Mesenchymal stem cell (in vitro differentiated cells and primary cell): Measurements from ENCODE around the gene PLCB2.

Source experiments
- DNase-seq: peaks from one replicate; pipeline ENCODE4 v3.0.0-alpha.2; 2013
- H2AFZ ChIP-seq: one replicate; pipeline ENCODE4 v1.6.1; 2013; ENCODE audit warnings: low read depth, mild to moderate bottlenecking, control low read depth, inconsistent platforms, low read length, moderate library complexity
- H2AK5ac ChIP-seq: 2 replicates; pipeline ENCODE4 v1.6.1; 2013; ENCODE audit warnings: low read length, moderate library complexity, mild to moderate bottlenecking, inconsistent platforms; ENCODE audit not compliant: severe bottlenecking
- H2BK120ac ChIP-seq: one replicate; pipeline ENCODE4 v1.6.1; 2013; ENCODE audit warnings: low read depth, mild to moderate bottlenecking, inconsistent platforms, low read length, moderate library complexity
- H2BK12ac ChIP-seq, 2 experiments: one replicate each; pipeline ENCODE4 v1.6.1; 2013; ENCODE audit warnings: inconsistent platforms in 2 of 2, low read length in 2 of 2, mild to moderate bottlenecking in 2 of 2, moderate library complexity in 2 of 2, control low read depth in 1 of 2
- H2BK15ac ChIP-seq: one replicate; pipeline ENCODE4 v1.6.1; 2013; ENCODE audit warnings: mild to moderate bottlenecking, low read depth, inconsistent platforms; ENCODE audit not compliant: poor library complexity, severe bottlenecking
- H2BK5ac ChIP-seq: 2 replicates; pipeline ENCODE4 v1.6.1; 2013; ENCODE audit warnings: low read depth, mild to moderate bottlenecking, low read length, control low read depth, inconsistent platforms; ENCODE audit not compliant: poor library complexity, severe bottlenecking
- H3K14ac ChIP-seq, 2 experiments: one replicate each; pipeline ENCODE4 v1.6.1; 2013; ENCODE audit warnings: inconsistent platforms in 2 of 2, low read length in 2 of 2, control low read depth in 1 of 2, mild to moderate bottlenecking in 1 of 2, moderate library complexity in 1 of 2
- H3K18ac ChIP-seq, 2 experiments: one replicate each; pipeline ENCODE4 v1.6.1; 2013; ENCODE audit warnings: inconsistent platforms in 2 of 2, low read length in 2 of 2, control low read depth in 1 of 2, low read depth in 1 of 2, mild to moderate bottlenecking in 1 of 2
- H3K23ac ChIP-seq, 2 experiments: one replicate each; pipeline ENCODE4 v1.6.1; 2013; ENCODE audit warnings: inconsistent platforms in 2 of 2, low read length in 2 of 2, mild to moderate bottlenecking in 2 of 2, moderate library complexity in 2 of 2, control low read depth in 1 of 2
- H3K27ac ChIP-seq: 2 replicates; pipeline ENCODE4 v1.5.1; 2013; ENCODE audit warnings: mild to moderate bottlenecking, moderate library complexity, low read length, control low read depth, inconsistent platforms; ENCODE audit not compliant: poor library complexity, severe bottlenecking
- H3K27me3 ChIP-seq, 2 experiments: 2 replicates each; pipeline versions ENCODE4 v1.6.1 to v1.7.0; 2013; ENCODE audit warnings: low read length in 2 of 2, mild to moderate bottlenecking in 2 of 2, moderate library complexity in 2 of 2, control low read depth in 1 of 2, inconsistent platforms in 1 of 2; ENCODE audit not compliant: control insufficient read depth in 1 of 2, insufficient read depth in 1 of 2
- H3K36me3 ChIP-seq, 2 experiments: 2 replicates each; pipeline versions ENCODE4 v1.6.1 to v1.7.0; 2013; ENCODE audit warnings: low read length in 2 of 2, control low read depth in 1 of 2, inconsistent platforms in 1 of 2, low read depth in 1 of 2, mild to moderate bottlenecking in 1 of 2; ENCODE audit not compliant: insufficient read depth in 2 of 2, control insufficient read depth in 1 of 2
- H3K4ac ChIP-seq, 2 experiments: one replicate each; pipeline ENCODE4 v1.6.1; 2013; ENCODE audit warnings: inconsistent platforms in 2 of 2, low read length in 2 of 2, mild to moderate bottlenecking in 2 of 2, moderate library complexity in 2 of 2, control low read depth in 1 of 2, low read depth in 1 of 2
- H3K4me1 ChIP-seq: 2 replicates; pipeline ENCODE4 v1.6.1; 2013; ENCODE audit warnings: low read depth, low read length, control low read depth; ENCODE audit not compliant: control insufficient read depth, insufficient read depth
- H3K4me2 ChIP-seq: 2 replicates; pipeline ENCODE4 v1.6.1; 2013; ENCODE audit warnings: low read length, mild to moderate bottlenecking, inconsistent platforms; ENCODE audit not compliant: poor library complexity, severe bottlenecking
- H3K4me3 ChIP-seq, 2 experiments: 2 replicates each; pipeline versions ENCODE4 v1.5.1 to v1.7.0; 2013; ENCODE audit warnings: low read length in 2 of 2, mild to moderate bottlenecking in 2 of 2, control low read depth in 1 of 2, low read depth in 1 of 2; ENCODE audit not compliant: insufficient read depth in 1 of 2
- H3K79me1 ChIP-seq: replicated peaks from 2 replicates; pipeline ENCODE4 v1.6.1; 2013; ENCODE audit warnings: mild to moderate bottlenecking, control low read depth, low read length, inconsistent platforms; ENCODE audit not compliant: poor library complexity, severe bottlenecking
- H3K9ac ChIP-seq: 2 replicates; pipeline ENCODE4 v1.7.0; 2013; ENCODE audit warnings: mild to moderate bottlenecking, low read length, moderate library complexity
- H3K9me3 ChIP-seq: 2 replicates; pipeline ENCODE4 v1.7.0; 2013; ENCODE audit warnings: mild to moderate bottlenecking, low read length; ENCODE audit not compliant: control insufficient read depth
- H4K8ac ChIP-seq: one replicate; pipeline ENCODE4 v1.6.1; 2013; ENCODE audit warnings: inconsistent platforms, mild to moderate bottlenecking, low read length, moderate library complexity
- H4K91ac ChIP-seq: one replicate; pipeline ENCODE4 v1.6.1; 2013; ENCODE audit warnings: mild to moderate bottlenecking, low read length, inconsistent platforms
- WGBS: methylation state at CpG from one replicate; pipeline ENCODE4 v1.1.7; 2013; ENCODE audit warnings: mixed read lengths; 5-methylcytosine and 5-hydroxymethylcytosine counted together

The PLCB2 gene

DNA sequence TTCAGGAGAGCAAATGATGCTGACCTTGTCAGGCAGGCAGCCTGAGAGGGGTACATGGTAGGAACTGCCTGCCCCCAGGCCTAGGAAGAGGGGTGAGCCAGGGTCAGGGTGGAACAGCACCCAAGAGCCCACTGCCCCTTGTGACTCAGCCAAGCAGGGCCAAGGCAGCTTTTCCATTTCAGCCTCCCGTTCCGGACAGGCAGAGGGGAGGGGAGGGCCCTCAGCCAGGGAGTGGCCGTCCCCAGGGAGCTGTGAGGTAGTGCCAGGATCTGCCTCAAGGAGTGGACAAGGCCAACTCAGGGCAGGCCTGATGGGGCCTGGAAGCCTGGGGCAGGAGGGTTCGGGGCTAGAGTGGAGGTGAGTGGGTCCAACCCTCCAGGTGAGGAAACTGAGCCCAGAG lies 19.8 kb downstream of the PLCB2 start:
- Histone ChIP-seq H3K27ac (no peak overlapping the region), H3K18ac (no peak overlapping the region), H3K36me3 (no peaks in the 10 kb centered on the region), H3K27me3 (peaks cover 48 to 50% of the 10 kb centered on the region in 2 experiments), H2BK5ac (no peak overlapping the region), H4K8ac (no peak overlapping the region), H4K91ac (no peak overlapping the region), H2BK12ac (no peak overlapping the region), H3K23ac (no peak overlapping the region), H2BK15ac (no peak overlapping the region), H3K9me3 (no peaks in the 10 kb centered on the region), H3K14ac (no peak overlapping the region), H2BK120ac (no peak overlapping the region), H2AK5ac (no peak overlapping the region), H2AFZ (no peak overlapping the region), H3K4me2 (no peak overlapping the region), H3K79me1 (no peaks in the 10 kb centered on the region), H3K4me3 (no peak overlapping the region), H3K4ac (no peak overlapping the region), H3K9ac (no peak overlapping the region), H3K4me1 (peaks cover 35% of the 10 kb centered on the region)
- 60% methylated on average over 4 of the region's 4 CpGs for WGBS
- no peak for DNase-seq

DNA sequence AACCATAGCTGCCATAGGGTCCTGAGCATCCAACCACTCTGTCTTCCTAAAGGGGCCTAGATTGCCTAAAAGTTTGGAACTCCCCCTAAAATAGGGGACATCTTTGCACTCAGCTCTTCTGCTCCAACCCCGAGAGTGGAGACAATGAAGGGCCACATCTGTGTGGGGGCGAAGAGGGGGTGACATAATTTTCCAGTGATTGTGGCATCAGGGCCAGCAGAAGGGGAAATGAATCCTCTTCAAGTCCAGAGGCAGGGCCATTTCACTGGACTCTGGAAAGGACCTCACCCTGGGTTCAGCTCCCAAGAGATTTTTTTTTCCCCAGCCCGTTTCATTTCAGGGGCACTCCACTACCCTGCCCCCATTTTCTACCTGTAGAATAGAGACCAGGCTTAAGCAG lies 20.2 kb downstream of the PLCB2 start:
- H3K27me3 ChIP-seq = peaks cover 45 to 50% of the 10 kb centered on the region in 2 experiments
- H2AK5ac ChIP-seq = no peak overlapping the region
- no peaks in the 10 kb centered on the region for H3K36me3 ChIP-seq
- no peak overlapping the region for H2BK5ac ChIP-seq
- no peak overlapping the region for H4K91ac ChIP-seq
- no peak overlapping the region for H3K18ac ChIP-seq
- no peak overlapping the region for H2BK120ac ChIP-seq
- no peak overlapping the region for H3K4ac ChIP-seq
- DNase-seq = no peak
- no peak overlapping the region for H3K9ac ChIP-seq
- no peak overlapping the region for H4K8ac ChIP-seq
- no peak overlapping the region for H3K14ac ChIP-seq
- no peak overlapping the region for H3K23ac ChIP-seq
- H3K4me2 ChIP-seq = no peak overlapping the region
- H2AFZ ChIP-seq = no peak overlapping the region
- H2BK15ac ChIP-seq = no peak overlapping the region
- no peak overlapping the region for H3K27ac ChIP-seq
- no peaks in the 10 kb centered on the region for H3K9me3 ChIP-seq
- WGBS = 90% methylated on average over 3 of the region's 3 CpGs
- no peak overlapping the region for H3K4me3 ChIP-seq
- H3K79me1 ChIP-seq = no peaks in the 10 kb centered on the region
- H2BK12ac ChIP-seq = no peak overlapping the region
- H3K4me1 ChIP-seq = peaks cover 39% of the 10 kb centered on the region

DNA sequence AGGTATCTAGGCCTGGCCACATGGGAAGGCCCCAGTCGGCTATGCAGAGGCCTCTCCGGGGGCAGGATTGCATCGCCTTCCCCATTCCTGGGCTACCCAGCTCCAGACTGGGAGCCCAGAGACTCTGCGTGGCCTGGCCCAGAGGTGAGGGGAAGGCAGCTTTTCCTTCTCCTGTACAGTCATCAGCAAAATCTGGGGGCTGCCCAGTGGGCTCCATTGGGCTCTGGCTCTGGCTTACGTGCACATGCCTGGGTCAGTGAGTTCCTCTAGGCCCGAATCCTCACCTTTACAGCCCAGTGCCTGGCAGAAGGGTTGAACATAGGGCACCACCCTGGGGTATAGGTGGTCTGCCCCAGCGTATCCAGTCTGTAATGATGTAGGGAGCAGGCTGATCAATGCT lies 20.9 kb downstream of the PLCB2 start:
- H3K4me2 ChIP-seq = no peak overlapping the region
- no peak overlapping the region for H2AK5ac ChIP-seq
- H2BK5ac ChIP-seq = no peak overlapping the region
- H3K4me3 ChIP-seq = no peak overlapping the region
- no peaks in the 10 kb centered on the region for H3K9me3 ChIP-seq
- peak overlapping the region; percentile 43 for H4K91ac ChIP-seq
- H3K27ac ChIP-seq = no peak overlapping the region
- H3K79me1 ChIP-seq = no peaks in the 10 kb centered on the region
- H3K23ac ChIP-seq = no peak overlapping the region
- WGBS = 80% methylated on average over 6 of the region's 7 CpGs
- no peak overlapping the region for H2BK12ac ChIP-seq
- no peak overlapping the region for H3K4ac ChIP-seq
- no peak overlapping the region for H2BK15ac ChIP-seq
- DNase-seq = no peak
- H3K14ac ChIP-seq = no peak overlapping the region
- no peak overlapping the region for H2BK120ac ChIP-seq
- H3K36me3 ChIP-seq = no peaks in the 10 kb centered on the region
- peaks cover 38 to 49% of the 10 kb centered on the region in 2 experiments for H3K27me3 ChIP-seq
- H3K9ac ChIP-seq = no peak overlapping the region
- no peak overlapping the region for H3K18ac ChIP-seq
- H2AFZ ChIP-seq = no peak overlapping the region
- peaks cover 46% of the 10 kb centered on the region for H3K4me1 ChIP-seq
- H4K8ac ChIP-seq = peak overlapping the region; percentile 5

DNA sequence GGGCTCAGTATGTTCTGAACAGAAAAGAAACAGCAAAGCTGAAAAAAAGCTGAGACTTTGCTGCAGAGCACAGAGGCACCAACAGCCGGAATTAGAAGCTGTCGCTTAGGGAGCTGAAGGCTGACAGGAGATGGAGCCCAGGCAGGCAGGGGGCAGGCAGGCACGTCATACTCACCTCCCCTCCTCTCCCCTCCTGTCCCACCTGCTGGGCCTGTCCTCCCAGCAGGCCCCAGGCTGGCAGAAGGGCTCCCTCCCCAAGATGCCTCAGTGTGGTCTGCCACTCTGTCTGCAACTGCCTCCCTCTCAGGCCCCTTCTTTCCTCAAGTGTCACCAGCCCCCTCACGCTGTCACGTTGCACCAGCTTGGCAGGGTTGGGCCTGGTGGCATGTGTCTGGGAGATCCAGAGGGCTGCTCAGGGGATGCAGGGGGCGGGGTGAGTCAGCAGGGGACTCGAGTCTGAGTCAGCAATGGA lies 21.6 kb downstream of the PLCB2 start:
- peaks cover 47% of the 10 kb centered on the region for H3K4me1 ChIP-seq
- H2AK5ac ChIP-seq = no peak overlapping the region
- no peaks in the 10 kb centered on the region for H3K36me3 ChIP-seq
- no peak overlapping the region for H2AFZ ChIP-seq
- H3K9ac ChIP-seq = no peak overlapping the region
- peaks cover 40 to 50% of the 10 kb centered on the region in 2 experiments for H3K27me3 ChIP-seq
- no peak overlapping the region for H3K4me2 ChIP-seq
- no peaks in the 10 kb centered on the region for H3K79me1 ChIP-seq
- no peak for DNase-seq
- peak overlapping the region in 1 of 2 experiments; percentile 81 for H3K14ac ChIP-seq
- H3K27ac ChIP-seq = no peak overlapping the region
- no peak overlapping the region for H3K4me3 ChIP-seq
- no peak overlapping the region for H2BK120ac ChIP-seq
- no peak overlapping the region for H4K8ac ChIP-seq
- peak overlapping the region; percentile 58 for H4K91ac ChIP-seq
- H2BK5ac ChIP-seq = no peak overlapping the region
- peak overlapping the region; percentile 17 to 29 for H3K18ac ChIP-seq
- no peaks in the 10 kb centered on the region for H3K9me3 ChIP-seq
- no peak overlapping the region for H3K4ac ChIP-seq
- no peak overlapping the region for H2BK12ac ChIP-seq
- H2BK15ac ChIP-seq = no peak overlapping the region
- WGBS = 52% methylated on average over 7 of the region's 7 CpGs
- peak overlapping the region in 1 of 2 experiments; percentile 66 for H3K23ac ChIP-seq
